H54 (cell line): ENCODE results near the gene ADCY9.
A peak's percentile ranks its signal among the peaks of the same experiment; 100 is the strongest.

Experiments
- DNase-seq: peaks from one replicate; pipeline ENCODE4 v3.0.0; 2011; ENCODE audit warnings: low spot score, mixed read lengths; ENCODE audit not compliant: insufficient read length
- FAIRE-seq: peaks from 3 replicates; lab custom pipeline; 2011; peaks lifted over from hg19 to GRCh38; lab: Jason Lieb, UNC
- POLR2A ChIP-seq: IDR thresholded peaks from 2 replicates; pipeline ENCODE4 v1.6.1; 2011; ENCODE audit warnings: low read depth, mild to moderate bottlenecking, low read length

Gene ADCY9

DNA sequence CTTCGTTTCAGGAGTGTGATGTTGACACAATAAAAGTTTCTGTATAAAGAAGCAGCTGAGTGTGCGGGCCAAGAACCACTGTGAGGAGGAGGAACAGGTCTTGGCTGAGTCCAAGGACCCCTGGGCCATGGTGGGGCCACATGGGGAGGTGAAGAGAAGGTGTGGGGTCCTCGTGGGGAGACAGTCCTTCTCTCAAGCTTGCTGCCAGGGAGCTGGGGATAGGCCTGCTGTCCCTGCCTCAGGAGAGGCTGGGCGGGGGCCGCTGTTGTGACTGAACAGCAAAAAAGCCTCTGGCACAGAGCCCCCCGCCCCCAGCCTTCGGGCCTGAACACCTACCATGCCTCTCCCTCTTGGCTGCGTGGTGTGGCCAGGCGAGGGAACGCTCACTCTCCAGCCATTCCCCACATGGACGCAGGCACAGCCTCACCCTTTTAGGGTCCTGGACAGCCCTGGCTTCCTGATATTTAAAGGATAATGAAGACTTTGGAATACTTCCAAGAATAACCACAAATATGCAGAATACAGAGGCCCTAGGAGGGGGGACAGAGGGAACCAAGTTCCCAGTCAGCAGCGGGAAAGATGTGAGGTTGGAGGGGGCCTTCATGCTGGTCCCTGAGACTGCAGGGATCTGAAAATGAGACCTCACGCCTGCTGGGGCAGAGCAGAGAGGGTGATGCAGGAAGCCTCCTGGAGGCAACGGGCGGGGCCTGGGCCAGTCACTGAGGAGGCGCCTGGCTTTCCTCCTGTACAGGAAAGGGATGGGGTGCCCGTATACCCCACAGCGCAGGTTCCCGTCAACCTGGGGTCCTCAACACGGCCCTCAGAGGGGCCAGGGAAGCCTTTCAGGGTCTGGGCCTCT lies 135.8 kb downstream of the ADCY9 start:
- TF ChIP-seq POLR2A: no peak
- DNase-seq: peak; percentile 55
- no peak for FAIRE-seq

DNA sequence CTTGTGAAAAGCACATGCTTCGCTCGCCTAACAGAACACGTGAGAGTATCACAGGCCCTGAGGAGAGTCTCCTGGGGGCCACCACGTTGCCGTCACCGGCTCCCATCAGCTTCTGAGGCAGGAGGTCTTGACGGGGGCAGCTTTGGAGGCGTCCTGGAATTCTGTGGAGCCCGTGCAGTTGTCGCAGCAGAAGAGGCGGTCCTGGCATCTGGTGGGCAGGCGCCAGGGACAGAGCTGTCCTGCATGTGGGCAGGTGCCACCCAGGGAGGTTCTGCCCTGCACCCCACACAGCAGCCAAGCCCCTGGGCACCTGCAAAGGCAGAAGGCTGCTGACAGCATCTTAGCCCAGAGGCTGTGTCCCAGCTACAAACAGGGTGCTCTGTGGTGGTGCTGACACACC lies 136.7 kb downstream of the ADCY9 start:
- no peak for FAIRE-seq
- TF ChIP-seq POLR2A: no peak
- DNase-seq: no peak

DNA sequence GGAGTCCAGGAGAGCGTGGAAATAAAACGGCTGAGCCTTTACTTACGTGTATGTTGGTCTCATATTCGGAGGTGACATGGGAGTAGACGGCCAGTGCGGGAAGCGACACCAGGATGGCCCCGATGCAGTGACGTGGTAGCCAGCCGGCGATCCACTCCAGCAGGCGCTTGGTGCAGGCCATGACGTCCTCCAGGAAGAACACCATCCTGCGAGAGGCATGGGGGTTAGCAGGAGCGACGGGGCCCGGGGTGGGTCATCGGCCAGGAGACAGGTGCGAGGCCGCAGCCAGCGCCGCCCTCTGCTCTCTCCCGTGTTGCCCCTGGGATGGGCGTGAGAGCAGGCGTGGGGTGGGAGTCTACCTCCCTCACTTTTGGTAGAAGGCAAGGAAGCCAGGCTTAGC lies 137.2 kb downstream of the ADCY9 start:
- no peak for TF ChIP-seq POLR2A
- DNase-seq (no peak), FAIRE-seq (no peak)

DNA sequence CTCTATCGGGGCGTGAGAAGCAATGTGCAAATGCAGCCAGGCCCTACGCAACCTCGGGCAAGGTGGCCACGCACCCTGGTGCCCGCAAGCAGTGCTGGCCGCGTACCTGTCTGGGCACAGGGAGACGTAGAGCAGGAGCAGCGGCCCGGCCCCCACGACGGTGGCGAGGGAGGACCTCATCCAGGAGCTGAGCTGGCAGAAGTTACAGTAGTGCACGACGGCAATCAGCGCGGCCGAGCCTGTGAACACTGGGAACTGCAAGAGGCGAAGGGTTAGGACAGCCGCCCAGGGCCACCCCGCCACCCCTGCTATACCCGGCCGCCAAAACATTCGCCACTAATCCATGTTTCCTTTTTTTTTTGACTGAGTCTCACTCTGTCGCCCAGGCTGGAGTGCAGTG lies 138.9 kb downstream of the ADCY9 start:
- no peak for TF ChIP-seq POLR2A
- FAIRE-seq: no peak
- DNase-seq: no peak

DNA sequence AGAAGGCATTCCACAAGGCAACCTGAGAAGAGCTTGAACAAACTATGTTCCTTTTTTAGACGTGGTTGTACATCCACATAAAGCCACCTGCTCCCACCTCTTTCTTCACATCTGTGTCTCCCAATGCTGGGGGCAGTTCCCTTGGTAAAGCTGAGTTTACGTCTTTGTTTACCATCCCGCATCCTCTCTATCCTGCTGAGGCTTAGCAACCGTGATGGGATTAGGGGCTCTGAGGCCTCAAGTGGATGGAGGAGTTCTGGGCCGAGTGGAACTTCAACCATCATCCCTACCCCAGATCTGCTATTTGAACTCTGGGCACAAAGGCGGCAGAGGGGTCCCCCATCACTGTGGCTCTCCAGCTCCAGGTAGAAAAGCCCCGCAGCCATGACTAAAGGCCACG lies 141.5 kb downstream of the ADCY9 start:
- no peak for FAIRE-seq
- DNase-seq: no peak
- no peak for TF ChIP-seq POLR2A

DNA sequence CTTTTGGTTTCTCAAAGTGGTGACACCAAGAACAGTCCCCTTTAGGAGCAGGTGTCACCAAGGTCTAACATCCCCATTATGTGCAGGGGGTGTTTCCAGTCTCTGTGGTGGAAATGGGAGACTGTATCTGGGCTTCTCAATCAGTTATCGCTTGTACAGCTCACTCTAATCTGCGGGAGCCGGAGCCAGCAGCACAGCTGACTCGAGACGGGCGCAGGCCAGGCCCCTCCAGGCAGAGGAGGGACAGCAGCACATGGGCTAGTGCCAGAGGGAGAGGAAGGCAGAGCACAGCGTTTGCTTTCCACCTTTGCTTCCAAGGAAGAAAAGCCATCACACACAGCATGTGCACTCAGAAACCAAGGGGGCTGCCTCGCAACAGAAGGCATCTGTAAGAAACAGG lies 144.5 kb downstream of the ADCY9 start:
- DNase-seq: peak; percentile 29
- FAIRE-seq: no peak
- TF ChIP-seq POLR2A: no peak

DNA sequence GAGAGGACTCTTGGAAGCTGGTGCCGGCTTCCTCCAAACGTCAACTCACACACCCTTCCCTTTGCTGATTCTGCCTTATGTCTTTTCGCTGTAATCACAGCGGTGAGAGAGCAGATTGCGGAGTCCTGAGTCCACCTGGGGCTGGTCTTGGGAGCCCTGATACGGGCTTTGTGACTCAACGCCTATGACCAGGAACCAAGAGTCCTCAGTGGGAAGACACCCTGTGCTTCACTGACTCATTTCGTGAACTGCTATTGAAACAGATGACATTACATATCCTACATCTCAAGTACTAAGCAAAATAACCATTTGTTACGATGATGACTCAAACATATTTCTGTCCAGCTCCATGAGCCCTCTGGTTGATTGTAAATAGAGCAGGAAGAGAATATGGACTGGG lies 145.0 kb downstream of the ADCY9 start:
- FAIRE-seq: peak; percentile 92
- no peak for TF ChIP-seq POLR2A
- DNase-seq: peak; percentile 90

DNA sequence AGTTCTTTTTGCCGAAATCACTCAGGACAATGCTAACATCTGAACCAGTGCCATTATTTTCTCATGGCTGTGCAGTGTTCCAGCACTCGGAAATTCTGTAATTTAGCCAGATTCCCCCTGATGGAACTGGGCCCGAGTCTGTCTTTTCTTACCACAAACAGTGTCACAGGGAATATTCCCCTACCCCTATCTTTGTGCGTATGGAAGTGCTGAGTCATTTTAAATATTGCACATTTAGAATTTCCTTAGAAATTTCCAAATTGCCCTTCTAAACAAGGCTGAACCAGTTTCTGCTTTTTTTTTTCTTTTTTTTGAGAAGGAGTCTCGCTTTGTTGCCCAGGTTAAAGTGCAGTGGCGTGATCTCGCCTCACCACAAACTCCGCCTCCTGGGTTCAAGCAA lies 147.7 kb downstream of the ADCY9 start:
- FAIRE-seq (no peak), DNase-seq (no peak)
- TF ChIP-seq POLR2A: no peak

DNA sequence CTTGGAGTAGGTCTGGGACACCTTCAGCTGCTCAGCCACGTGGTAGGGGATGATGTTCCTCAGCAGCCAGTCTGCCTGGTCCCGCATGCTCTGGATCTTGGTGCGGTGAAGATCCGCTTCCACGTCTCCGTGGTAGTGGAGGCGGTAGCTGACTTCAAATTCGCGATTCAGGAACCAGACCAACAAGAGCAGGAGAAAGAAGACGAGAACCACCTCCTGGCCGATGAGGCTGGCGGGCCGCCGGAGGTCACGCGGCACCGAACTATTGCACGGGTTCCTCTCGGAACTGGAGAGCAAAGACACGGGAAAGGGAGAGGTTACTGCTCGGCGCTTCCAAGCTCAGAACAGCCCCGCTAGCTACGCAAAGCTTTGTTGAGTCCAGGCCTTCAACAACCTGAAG lies 149.6 kb downstream of the ADCY9 start:
- FAIRE-seq (no peak), DNase-seq (no peak)
- no peak for TF ChIP-seq POLR2A

DNA sequence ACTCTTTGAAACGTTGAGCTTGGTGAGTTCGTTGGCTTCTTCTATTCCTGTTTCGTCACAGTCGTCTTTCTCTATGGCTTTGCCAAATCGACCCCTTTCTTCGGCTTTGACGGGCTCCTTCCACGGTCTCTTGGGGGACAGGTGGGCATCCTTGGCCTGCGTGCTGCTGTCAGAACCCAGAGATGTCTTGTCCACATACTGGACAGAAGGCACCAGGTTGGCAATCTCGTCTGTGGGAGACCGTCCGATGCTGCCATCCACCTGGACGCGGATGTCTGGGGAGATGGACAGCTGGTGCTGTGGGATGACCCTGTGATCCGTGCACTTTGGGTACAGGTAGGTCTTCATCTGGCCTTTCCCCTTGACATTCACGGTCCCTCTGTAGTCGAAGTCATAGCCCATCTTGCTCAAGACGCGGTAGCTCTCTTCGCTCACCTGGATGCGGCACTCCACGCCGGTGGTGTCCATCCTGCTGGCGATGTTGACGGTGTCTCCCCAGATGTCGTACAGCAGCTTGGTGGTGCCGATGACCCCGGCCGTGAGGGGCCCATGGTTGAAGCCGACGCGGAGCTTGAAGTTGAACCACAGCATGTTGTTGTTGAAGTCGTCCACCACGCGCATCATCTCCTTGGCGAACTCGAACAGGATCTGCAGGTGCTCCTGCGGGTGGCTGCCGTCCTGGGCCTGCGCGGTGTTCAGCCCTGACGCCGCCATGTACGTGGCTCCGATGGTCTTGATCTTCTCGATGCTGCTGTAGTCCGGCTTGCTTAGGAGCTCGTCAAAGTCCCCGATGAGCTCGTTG lies 150.3 kb downstream of the ADCY9 start:
- DNase-seq: no peak
- FAIRE-seq: no peak
- no peak for TF ChIP-seq POLR2A

DNA sequence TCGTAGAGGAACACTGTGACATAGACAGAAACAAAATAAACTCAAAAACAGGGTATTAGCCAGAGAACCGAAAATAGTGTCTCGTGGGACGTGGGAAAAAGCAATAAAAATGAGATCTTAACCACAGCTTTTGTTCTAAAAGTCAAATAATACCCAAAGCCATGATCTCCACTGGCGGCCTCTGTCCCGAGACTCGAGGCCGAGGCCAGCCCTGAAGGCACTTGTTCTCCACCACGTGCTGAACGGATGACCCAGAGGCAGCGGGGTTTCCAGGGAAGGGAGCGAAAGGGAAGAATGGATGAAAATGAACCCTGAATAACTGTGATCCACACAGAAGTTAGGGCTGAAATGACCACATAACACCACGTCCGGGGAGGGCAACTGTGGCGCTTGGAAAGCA lies 150.9 kb downstream of the ADCY9 start:
- no peak for TF ChIP-seq POLR2A
- DNase-seq (no peak), FAIRE-seq (no peak)

DNA sequence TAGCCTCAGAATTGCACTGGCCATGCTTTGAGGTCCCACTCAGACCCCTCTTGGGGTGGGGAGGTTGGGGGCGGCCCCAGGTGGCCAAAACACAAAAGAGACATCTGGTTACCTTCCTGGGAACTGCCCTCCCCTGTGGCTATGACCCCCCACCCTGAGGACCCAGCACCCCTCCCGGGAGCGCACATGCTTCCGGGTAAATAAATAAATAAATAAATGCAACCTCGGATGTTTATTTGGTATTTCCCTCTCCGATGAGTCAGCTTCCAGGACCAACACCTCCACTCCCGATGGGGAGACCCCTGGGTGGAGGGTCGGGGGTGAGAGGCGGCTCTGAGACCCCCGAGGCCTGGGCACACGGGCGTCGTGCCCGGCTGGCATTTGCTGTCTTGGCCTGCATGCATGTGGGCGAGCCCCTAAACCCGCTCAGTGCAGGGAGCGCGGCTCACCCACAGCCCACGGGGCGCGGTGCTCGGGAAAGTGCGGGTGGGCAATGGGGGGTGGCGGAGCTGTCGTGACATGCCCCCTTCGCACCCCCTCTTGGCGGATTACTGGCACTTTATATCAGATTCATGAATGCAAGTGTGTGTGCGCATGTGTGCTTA lies 151.5 kb downstream of the ADCY9 start:
- FAIRE-seq: no peak
- DNase-seq: no peak
- no peak for TF ChIP-seq POLR2A

DNA sequence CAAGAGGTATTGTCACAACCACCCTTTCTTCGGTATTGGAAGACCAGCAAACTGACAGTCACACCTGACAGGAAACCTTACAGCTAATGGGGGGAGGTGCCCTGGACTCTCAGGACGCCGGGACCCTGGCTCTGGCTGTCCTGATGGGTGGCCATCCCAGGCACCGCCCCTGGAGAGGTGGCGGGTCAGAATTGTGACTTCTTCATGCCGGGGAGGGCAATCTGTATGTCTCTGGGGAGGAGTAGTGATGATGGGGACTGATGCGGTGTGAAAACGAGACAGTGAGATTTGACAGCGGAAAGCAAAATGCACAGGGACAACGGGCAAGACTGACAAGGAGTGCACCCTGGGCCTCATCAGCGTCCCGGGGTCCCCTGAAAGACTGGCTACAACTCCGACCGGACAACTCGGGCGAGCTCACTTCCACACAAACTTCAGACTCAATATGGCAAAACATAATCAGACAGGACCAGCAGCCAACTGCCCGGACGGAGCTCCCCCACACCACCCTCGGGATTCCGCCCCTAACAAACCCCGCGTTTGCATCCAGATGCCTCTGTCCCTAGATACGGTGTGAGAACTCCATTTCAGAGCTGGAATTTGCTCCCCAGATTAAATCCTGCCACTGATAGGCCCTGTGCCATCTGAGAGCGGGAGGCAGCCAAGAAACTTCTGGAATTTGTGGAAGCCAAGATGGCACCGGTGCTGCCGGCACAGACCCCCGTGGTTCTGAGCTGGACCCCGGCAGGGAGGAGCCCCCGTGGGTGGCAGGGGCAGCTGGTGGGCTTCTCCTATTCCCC lies 152.2 kb downstream of the ADCY9 start:
- FAIRE-seq (no peak), DNase-seq (no peak)
- no peak for TF ChIP-seq POLR2A

DNA sequence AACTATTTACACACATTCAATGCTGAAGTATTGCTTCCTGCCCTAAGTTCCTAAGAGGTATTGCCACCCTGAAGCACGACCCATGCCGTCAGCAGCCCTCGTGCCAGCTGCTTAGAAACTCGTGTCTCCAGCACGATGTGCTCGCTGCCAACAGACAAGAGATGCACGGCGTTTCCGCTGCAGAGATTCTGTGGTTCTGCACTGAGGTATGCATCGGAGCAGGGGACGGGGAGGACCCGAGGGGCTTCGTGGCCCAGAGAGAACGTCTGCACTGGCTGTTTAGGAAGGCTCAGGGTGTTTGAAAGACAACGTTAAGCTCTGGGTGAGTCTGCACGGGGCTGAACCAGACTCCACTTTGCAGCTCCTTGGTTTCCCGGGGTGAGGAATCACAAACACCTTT lies 153.0 kb downstream of the ADCY9 start:
- FAIRE-seq: no peak
- no peak for DNase-seq
- no peak for TF ChIP-seq POLR2A
